Activated CD4-positive, CD25-positive, alpha-beta regulatory T cell treated with anti-CD3 and anti-CD28 coated beads, Interleukin-2, amount 50 U/mL, for 24 hours (primary cell): ENCODE results near the gene SKI.

ENCODE experiments used
- ATAC-seq, 2 donors: fragments of 150-1000 bp; cut with Tn5 transposase; one replicate each; pipeline ENCODE4 v1.10.0; 2021; ENCODE audit warnings: mild to moderate bottlenecking in 1 of 2, moderate library complexity in 1 of 2

Gene SKI

DNA sequence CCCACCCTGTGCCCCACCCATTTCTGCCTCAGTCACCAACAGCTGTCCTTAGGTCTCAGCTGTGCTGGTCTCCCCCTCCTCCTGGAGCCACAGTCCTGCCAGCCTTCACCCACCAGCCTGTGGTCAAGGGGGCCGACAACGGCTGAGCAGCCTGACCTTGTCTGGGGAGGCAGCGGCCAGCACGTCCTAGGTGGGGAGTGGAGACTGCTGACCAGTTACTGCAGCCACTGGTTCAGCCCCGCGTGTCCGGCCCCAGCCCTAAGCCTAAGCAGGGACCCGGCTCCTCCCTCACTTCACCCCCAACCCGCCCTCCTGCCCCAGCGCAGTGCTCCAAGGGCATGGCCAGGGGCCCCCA lies 84.0 kb downstream of the SKI start:
- ATAC-seq: no peak

GRCh38 chr1:2312515-2313301 lies 84.6 kb downstream of the SKI start:
- ATAC-seq: no peak

DNA sequence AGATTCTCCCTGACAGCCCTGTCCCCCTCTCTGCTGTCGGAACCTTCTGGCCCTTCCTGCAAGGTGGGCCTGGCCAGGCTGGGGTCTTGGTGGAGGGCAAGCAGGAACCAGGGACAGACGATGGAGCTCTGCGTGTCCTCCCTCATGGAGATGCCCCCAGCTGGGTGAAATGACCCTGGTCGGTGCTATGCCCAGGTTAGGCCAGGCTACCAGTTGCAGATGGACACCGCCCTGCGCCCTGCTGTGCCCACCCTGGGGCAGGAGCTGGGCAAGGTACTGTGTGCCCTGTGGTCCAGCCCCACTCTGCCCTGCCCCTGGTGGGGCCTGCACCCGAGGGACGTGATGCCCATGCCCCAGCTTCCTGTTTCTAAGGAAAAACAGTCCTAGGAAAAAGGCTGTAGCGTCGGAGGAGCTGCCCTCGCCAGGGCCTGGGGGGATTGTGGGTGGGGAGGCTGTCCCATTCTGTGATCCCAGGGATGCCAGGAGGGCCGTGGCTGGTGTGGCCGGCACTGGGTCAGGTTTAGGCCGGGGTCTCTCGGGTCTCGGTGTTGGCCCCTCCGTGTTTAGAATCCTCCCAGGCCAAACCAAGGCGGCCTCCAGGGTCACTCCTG lies 85.6 kb downstream of the SKI start:
- ATAC-seq: no peak

- ATAC-seq: peak in 1 of 2 donors; percentile 8
Observed at GRCh38 chr1:2314273-2314802, 86.2 kb downstream of the SKI start.

GRCh38 chr1:2314803-2315673 lies 86.9 kb downstream of the SKI start:
- ATAC-seq: peak; percentile 28 to 45

DNA sequence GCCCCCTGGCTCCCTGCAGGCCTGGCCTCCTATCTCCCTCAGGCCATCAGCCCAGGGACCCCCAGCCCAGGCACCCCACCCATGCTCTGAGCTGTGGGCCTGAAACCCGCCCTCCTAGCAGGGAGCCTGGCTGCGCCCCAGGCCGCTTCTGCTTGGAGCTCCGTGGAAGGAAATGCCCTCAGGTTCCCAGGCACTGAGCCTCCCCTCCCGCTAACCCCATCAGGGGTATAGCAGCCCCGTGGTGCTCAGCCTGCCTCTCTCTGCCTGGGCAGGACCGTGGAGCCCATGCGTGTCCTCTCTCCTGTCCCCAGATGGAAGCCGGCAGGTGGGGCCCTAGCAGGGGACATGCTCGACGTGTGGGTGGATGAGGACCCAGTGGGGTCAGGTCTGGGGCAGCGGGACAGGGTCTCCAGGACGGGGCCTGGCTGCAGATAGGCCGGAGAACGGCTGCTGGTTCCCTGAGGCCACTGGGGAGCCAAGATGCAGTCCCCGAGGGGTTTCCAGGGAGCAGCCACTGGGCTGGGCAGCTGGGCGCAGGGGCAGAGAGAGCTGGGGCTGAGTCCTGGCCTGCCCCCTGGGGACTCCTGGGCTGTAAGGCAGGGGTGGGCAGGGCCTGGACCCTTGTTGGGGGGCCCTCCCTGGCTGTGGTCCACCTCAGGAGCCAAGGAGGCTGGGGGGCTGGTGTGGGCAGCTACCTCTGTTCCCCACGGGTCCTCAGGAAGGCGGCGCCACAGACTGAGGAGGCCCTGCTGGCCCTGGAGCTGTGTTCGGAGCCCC lies 87.7 kb downstream of the SKI start:
- ATAC-seq: no peak

DNA sequence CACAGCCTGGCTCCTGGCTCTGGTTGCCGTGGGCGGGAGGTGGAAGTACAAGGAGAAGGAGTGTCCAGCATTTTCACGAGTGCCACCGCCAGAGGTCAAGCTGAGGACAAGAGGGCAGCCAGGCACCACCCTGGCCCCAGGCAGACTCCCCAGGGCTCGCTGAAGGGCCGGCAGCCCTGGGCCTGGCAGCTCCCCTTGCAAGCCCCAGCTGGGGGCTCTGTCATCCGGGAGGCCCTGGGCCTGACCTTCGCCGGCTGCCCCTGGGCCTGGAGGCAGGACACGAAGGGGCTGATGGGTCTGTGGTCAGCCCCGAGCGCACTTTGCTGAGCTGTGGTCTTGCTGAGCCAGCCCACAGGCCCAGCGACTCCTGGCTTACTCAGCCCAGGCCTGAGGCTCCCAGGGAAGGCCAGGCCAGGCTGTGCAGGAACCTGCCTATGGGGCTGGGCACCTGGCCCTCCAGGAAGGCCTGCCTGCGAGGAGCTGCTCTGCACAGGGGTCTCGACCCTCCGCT lies 88.4 kb downstream of the SKI start:
- ATAC-seq: no peak

DNA sequence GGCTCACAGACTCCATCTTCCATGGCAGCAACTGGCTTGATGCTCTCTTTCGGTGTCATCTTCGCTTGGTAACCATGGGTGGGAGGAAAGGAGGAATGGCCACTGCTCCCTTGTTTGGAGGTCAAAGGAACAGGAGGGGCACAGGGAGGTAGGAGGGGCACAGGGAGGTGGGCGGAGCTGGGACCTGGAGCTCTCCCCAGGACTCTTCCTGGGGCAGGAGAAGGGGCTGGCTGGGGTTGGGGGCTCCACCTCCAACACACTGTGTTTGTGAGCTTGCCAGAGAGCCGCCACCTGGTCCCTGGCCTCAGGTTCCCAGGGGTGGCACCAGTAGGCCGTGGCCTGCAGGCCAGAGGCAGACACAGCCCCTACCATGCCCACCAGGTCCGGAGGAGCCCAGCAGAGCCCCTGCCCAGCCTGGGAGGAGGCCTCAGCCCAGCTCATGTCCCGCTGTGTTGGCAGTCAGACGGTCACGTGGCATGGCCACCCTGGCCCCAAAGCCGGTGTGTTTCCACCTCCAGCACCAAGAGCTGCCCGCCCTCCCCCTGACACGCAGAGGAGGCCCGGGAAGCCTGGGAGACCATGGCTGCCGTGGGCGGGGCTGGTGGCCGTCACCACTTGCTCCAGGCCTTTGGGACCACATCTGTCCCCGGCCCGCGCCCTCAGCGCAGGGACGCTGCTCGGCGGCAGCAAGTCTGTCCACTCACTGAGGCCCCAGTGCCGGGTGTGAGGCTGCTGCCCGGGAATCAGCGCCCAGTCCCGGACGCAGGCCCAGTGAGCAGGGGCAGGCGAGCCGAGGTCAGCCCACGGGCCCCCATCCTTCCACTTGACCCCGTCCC lies 89.3 kb downstream of the SKI start:
- no peak for ATAC-seq

- ATAC-seq: no peak
Observed at GRCh38 chr1:2318314-2319278, 90.5 kb downstream of the SKI start.

DNA sequence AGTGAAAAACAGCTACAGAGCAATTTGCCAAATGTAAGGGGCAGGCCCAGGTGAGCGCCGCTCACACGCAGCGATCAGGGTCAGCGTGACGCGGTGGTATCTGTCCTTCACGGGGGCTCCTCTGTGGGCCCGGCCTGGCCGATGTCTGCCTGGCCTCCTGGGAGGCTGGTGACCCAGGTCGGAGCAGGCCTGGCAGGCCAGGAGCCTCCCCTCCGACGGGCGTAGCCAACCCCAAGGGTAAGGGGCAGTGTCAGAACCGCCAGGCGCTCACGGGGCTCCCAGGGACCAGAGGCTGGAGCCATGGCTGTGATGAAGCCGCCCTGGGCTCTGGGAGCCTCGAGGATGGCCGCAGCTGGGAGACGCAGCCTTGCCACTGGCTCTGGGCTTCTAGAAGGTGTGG lies 91.2 kb downstream of the SKI start:
- ATAC-seq: no peak

- ATAC-seq: no peak
Observed at GRCh38 chr1:2320006-2320405, 91.9 kb downstream of the SKI start.

DNA sequence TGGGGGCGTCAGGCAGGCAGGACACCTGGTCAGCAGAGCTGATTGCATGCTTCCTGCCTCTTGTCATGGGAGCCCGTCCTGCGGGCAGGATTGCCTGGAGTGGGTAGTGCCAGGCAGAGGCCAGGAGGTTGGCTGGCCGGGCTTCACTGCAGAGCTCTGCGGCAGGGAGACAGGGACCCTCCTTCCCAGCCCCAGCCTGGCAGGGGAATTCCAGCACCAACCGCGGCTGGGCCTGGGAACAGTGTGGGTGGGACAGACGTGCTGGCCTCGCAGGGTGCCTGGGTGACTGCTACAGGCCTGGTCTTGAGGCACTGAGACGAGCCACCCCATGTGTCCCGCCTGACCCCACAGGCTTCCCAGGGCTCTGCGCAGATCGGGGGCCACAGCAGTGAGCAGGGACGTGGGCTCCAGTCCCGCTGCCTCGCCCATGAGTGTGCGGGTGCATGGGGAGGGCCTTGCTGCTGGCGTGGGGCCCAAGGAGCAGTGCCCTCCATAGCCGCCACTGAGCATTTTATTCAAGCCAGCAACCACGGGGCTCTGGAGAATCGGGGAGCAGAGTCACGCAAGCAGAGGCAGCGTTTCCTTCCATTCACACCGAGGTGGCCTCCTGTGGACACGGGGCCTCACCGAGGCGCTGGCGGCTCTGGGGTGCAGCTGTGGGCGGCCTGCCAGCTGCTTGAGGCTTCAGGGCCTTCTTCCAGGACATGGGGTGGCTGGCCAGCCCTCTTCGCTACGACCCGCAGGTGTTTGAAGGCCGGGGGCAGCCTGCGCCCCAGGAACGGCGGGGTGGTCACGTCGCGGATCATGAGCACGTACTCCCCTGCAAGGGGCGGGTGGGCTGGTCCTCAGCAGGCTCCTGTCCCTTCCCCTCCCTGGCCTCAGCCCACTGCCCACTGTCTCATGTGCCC lies 92.9 kb downstream of the SKI start:
- ATAC-seq: no peak

GRCh38 chr1:2322065-2322571 lies 94.0 kb downstream of the SKI start:
- ATAC-seq: no peak

DNA sequence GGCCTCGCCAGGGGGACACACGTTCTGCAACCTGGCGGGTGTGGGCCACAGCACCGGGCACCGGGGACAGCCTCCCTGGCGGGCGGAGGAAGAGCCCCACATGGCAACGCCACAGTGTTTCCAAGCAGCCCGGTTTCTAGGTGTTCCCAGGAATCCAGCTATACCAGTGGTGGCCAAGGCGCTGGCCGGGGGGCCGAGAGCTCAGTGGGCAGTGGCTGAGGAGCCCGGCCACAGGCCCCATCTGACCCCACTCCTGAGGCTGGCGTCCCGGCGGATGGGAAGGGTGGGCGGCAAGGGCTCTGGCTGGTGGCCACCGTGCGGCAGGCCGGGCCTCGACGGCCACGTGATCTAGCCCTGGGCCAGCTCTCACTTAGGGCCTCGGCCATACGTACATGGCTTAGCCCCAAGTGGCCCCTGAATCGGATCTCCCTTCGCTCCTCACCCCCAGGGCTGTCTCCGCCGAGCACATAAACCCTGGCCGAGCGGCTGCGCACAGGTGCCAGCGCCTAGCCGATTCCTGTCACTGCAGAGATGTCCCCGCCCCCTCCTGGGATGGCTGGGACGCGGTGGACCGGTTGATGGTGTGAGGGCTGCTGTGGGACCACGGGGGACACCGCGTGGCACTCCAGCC lies 94.6 kb downstream of the SKI start:
- no peak for ATAC-seq

- no peak for ATAC-seq
Observed at GRCh38 chr1:2323451-2323974, 95.4 kb downstream of the SKI start.

DNA sequence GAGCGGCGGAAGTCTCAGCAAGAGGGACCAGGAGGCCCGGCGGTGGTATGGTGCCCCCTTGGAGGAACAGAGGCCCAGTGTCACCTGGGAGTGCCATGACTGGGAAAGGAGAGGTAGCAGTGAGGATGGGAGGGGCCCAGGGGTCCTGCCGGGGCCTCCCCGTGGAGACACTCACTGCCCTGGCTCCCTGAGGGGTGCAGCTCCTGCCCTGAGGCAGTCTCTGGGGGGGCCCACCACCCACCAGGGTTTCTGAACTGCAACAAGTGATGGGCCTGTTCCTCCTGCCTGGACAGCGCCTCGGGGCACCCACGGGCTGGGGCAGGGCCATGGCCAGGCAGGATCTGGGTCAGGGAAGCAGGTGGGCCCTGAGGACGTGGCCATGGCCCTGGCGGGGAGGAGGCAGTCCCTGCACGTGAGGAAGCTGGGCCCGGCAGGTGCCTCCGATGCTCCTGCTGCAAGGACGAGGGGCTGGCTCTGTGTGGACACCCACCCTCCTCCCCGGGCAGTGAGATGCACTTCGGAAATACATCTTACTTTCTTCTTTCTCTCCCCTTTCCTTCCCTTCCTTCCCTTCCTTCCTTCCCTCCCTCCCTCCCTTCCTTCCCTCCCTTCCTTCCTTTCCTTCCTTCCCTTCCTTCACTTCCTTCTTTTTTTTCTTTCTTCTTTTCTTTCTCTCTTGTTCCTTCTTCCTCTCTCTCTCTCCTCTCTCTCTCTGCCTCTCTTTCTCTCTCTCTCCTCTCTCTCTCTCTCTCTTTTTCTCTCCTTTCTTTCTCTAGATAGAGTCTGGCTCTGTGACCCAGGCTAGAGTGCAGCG lies 96.6 kb downstream of the SKI start:
- no peak for ATAC-seq

GRCh38 chr1:2326524-2326923 lies 98.4 kb downstream of the SKI start:
- ATAC-seq: no peak
